Kidney capillary endothelial cell (primary cell): Measurements from ENCODE around the gene TBRG4.

Experiments
- DNase-seq: peaks from one replicate; pipeline ENCODE4 v3.0.0-alpha.2; 2018; ENCODE audit warnings: low spot score

The TBRG4 gene

GRCh38 chr7:45055016-45055415 lies 56.5 kb downstream of the TBRG4 start:
- DNase-seq = no peak

- no peak for DNase-seq
Observed at GRCh38 chr7:45054442-45054841, 57.1 kb downstream of the TBRG4 start.

- DNase-seq = no peak
Observed at GRCh38 chr7:45053941-45054340, 57.6 kb downstream of the TBRG4 start.

- DNase-seq = no peak
Observed at GRCh38 chr7:45053401-45053800, 58.1 kb downstream of the TBRG4 start.

- DNase-seq = no peak
Observed at GRCh38 chr7:45052011-45052410, 59.5 kb downstream of the TBRG4 start.

GRCh38 chr7:45050198-45050597 lies 61.3 kb downstream of the TBRG4 start:
- no peak for DNase-seq
